GM19438 (cell line): ENCODE measurements around the gene CIART.
"Not testable (repeated sequence)": the region's sequence is repeated elsewhere in the genome, so short reads cannot be mapped to it uniquely, and the experiment has no call there.

ENCODE experiments used
- ATAC-seq: cut with Tn5 transposase; IDR thresholded peaks from one replicate; pipeline ENCODE4 v1.9.1; 2021; ENCODE audit warnings: low read depth; ENCODE audit not compliant: unreplicated experiment

The CIART gene

GRCh38 chr1:150308585-150308984 lies 26.2 kb downstream of the CIART start:
- ATAC-seq, result not testable (repeated sequence)

DNA sequence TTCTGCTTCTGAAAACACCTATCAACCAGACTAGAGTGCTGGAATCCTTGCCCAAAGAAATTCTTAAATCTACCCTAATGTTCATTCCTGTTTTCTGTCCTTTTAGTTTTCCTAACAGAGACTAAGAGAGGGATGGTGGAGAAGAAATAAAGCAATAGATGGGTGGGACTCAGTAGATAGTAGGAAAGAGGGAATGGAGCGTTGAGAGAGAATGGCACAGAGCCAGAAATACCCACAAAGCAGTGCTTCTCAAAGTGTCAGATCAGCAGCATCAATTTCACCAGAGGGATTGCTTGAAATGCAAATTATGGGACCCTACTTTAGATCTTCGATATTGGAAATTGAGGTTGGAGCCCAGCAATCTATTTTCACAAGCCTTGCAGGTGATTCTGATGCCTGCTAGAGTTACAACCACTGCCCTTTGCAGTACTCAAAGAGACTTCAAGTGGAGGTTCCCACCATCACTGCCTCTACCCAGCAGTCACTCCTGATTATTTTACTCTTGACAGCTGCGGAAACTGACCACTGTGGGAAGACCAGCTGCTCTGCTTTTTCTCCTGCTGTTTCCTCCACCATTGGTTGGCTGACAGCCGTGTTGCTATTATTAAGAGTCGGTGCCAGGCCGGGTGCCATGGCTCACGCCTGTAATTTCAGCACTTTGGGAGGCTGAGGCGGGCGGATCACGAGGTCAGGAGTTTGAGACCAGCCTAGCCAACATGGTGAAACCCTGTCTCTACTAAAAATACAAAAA lies 27.6 kb downstream of the CIART start:
- no peak for ATAC-seq

DNA sequence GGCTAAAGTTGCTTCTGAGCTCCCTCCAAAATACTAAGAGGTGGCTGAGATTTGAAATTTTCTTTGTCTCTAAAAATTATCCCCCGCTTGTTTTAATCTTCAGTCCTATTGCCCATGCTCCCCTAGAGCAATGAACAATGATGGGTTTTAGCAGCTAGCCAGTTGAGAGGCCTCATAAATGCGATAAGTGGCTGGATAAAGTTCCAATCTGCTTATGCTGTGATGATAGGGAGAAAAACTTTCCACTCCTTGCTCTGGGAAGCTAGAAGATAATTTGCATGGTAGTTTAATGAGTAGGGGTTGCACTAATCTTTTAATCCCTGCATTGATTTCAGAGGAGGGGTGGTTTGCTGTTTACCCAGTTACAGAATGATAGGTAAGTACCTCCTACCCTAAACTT lies 29.4 kb downstream of the CIART start:
- no peak for ATAC-seq

GRCh38 chr1:150314691-150315090 lies 32.3 kb downstream of the CIART start:
- ATAC-seq, result not testable (repeated sequence)

DNA sequence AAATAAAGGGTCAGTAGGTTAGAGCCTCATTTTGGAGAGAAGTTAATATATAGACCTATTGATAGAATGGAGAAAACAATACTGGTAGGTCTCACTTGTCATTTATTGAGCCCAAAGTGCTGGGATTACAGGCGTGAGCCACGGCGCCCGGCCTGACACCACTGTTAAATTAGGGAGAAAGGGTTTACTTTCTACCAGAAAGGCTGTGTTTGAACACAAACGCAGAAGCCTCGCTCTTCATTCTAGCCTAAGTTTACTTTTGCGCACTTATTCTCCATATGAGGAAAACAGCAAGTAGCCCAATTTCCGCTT lies 38.3 kb downstream of the CIART start:
- no peak for ATAC-seq

DNA sequence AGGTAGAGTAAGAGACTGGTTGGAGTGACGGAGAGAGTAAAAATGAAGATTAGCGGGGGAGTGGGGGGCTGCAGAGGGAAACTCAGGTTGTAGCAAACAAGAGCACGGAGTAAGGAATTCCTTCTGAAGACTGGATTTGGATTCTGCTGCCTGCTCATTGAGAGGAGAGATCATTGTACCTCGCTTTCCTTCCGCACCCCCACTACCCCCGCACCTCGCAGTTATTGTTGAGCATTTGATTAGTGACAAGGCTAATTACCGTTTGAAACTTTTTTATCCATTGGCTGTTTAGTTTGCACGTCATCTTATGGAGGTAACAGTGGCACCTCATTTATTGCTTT lies 39.4 kb downstream of the CIART start:
- ATAC-seq, result no peak

DNA sequence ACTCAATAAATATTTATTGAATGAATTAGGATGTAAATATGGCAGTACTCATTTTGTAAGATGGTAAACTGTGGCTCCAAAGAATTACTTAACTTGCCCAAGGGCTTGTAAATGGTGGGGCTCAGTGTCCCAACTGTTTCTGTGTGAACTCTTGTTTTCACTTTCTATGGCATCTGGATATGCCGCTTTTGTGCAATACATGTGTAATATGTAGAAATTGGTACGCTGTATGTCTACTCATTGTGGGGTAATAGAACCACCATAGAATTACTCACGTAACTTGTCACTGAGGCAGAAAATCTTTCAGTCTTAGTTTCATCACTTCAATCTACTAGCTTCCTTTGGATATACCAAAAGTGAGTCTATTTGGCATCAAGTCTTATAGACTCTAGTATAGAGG lies 40.0 kb downstream of the CIART start:
- ATAC-seq, result no peak

GRCh38 chr1:150332651-150333290 lies 50.4 kb downstream of the CIART start:
- no peak for ATAC-seq
